ENCODE data around the gene SNHG17. TPM values are rescaled to one million over a fixed set of nuclear protein-coding genes. Genes with fewer than 3 reads are reported as not detected.
"Not testable (repeated sequence)": the region's sequence is repeated elsewhere in the genome, so short reads cannot be mapped to it uniquely, and the experiment has no call there.

Gene SNHG17
- 6.1 and 24.9 TPM in 2 replicates for total RNA-seq (2014; rRNA removed; shearing (Covaris generic))

- DNase-seq (ENCODE audit: low read depth) = peak; percentile 92
Measured at GRCh38 chr20:38434770-38435554, at the start of gene SNHG17. TSS of gene SNHG17 (minus strand) at chr20:38435328.

- DNase-seq (ENCODE audit: low read depth) = no peak
Measured at GRCh38 chr20:38479596-38479995, 44.5 kb upstream of the SNHG17 start.

GRCh38 chr20:38477747-38478146 lies 42.6 kb upstream of the SNHG17 start:
- no peak for DNase-seq (ENCODE audit: low read depth)

- DNase-seq (ENCODE audit: low read depth) = peak; percentile 66
Measured at GRCh38 chr20:38473367-38473795, 38.3 kb upstream of the SNHG17 start.

GRCh38 chr20:38472513-38473366 lies 37.6 kb upstream of the SNHG17 start, which contains the start of gene RALGAPB:
TSS of gene RALGAPB (plus strand) at chr20:38472843. CDS start at chr20:38488433, 15,590 bp downstream.
- DNase-seq (ENCODE audit: low read depth) = peak; percentile 100

- no peak for DNase-seq (ENCODE audit: low read depth)
Measured at GRCh38 chr20:38471987-38472512, 36.9 kb upstream of the SNHG17 start.

GRCh38 chr20:38471245-38471644 lies 36.1 kb upstream of the SNHG17 start:
- DNase-seq (ENCODE audit: low read depth) = no peak

- DNase-seq (ENCODE audit: low read depth) = no peak
Measured at GRCh38 chr20:38466983-38467382, 31.9 kb upstream of the SNHG17 start.

GRCh38 chr20:38466171-38466570 lies 31.0 kb upstream of the SNHG17 start:
- DNase-seq (ENCODE audit: low read depth) = no peak

GRCh38 chr20:38461569-38461968 lies 26.4 kb upstream of the SNHG17 start:
- DNase-seq (ENCODE audit: low read depth) = not testable (repeated sequence)

GRCh38 chr20:38461167-38461566 lies 26.0 kb upstream of the SNHG17 start:
- DNase-seq (ENCODE audit: low read depth) = not testable (repeated sequence)

- DNase-seq (ENCODE audit: low read depth) = not testable (repeated sequence)
Measured at GRCh38 chr20:38460631-38461030, 25.5 kb upstream of the SNHG17 start.

GRCh38 chr20:38460040-38460623 lies 25.0 kb upstream of the SNHG17 start:
- DNase-seq (ENCODE audit: low read depth) = peak; percentile 97

- no peak for DNase-seq (ENCODE audit: low read depth)
Measured at GRCh38 chr20:38458314-38458713, 23.2 kb upstream of the SNHG17 start.

GRCh38 chr20:38454556-38455473 lies 19.7 kb upstream of the SNHG17 start:
- no peak for DNase-seq (ENCODE audit: low read depth)

GRCh38 chr20:38453941-38454340 lies 18.8 kb upstream of the SNHG17 start:
- DNase-seq (ENCODE audit: low read depth) = peak; percentile 51

GRCh38 chr20:38452880-38453624 lies 17.9 kb upstream of the SNHG17 start:
- peak; percentile 77 for DNase-seq (ENCODE audit: low read depth)

GRCh38 chr20:38450412-38450975 lies 15.4 kb upstream of the SNHG17 start:
- peak; percentile 90 for DNase-seq (ENCODE audit: low read depth)

GRCh38 chr20:38449046-38449445 lies 13.9 kb upstream of the SNHG17 start:
- no peak for DNase-seq (ENCODE audit: low read depth)

All from M059J (cell line).